NCI-H345 treated with DMSO at 0.1 percent for 48 hours (cell line): ENCODE measurements around the gene CNTN4.

Experiments
- DNase-seq: peaks from one replicate; lab custom pipeline; 2025; ENCODE audit not compliant: unreplicated experiment; lab: John Stamatoyannopoulos, UW

CNTN4 gene

DNA sequence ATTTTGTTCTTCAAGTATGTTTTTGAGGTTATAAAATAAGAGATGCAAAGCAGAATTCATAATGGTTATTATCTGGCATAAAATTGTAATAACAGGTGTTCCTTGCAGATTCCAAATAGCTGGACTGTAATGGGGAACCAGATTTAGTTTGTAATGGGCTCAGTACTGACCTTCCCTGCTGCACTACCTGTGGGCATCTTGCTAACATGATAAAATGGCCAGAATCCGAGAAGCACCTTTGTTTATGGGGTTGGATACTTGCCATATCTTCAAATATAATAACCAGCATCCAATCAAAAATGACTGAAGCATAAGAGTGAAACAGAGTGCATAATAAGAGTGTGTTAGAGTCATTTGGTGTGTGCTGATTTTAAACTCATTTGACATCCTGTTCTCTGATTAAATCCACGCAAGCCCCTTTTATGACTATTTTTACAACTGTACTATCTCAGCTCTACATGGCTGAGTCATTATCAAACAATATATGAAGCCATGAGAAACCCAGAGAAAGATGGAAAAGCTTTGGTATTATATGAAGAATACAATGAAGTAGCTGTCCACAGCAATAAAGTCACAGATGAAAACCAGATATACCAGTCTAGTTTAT, 292.4 kb downstream of the CNTN4 start:
- no peak for DNase-seq

DNA sequence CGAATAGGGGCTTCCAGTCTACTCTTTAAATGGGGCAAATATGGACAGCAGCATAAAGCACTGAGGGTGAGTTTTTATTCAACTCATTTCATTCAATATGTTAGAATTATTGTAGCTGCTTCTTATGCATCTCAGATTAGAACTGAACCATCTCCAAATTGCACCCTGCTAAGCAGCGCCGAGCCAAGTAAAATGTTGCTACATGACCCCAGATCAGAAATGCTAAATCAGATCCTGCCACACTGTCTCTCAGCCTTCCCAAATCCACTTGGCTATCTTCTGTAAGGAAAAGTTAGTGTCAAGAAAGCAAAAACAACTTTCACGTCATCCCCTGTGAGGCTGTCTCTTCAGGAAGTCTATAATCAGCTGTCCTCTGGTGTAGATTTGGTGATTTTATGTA, 293.2 kb downstream of the CNTN4 start:
- no peak for DNase-seq

- no peak for DNase-seq
Measured at GRCh38 chr3:2392981-2393380, 294.3 kb downstream of the CNTN4 start.

GRCh38 chr3:2415083-2415482, 316.4 kb downstream of the CNTN4 start:
- DNase-seq: no peak

GRCh38 chr3:2420919-2421318, 322.3 kb downstream of the CNTN4 start:
- DNase-seq: no peak

- DNase-seq: peak; percentile 51
Measured at GRCh38 chr3:2423143-2423542, 324.5 kb downstream of the CNTN4 start.

GRCh38 chr3:2441558-2441957, 342.9 kb downstream of the CNTN4 start:
- DNase-seq: no peak

DNA sequence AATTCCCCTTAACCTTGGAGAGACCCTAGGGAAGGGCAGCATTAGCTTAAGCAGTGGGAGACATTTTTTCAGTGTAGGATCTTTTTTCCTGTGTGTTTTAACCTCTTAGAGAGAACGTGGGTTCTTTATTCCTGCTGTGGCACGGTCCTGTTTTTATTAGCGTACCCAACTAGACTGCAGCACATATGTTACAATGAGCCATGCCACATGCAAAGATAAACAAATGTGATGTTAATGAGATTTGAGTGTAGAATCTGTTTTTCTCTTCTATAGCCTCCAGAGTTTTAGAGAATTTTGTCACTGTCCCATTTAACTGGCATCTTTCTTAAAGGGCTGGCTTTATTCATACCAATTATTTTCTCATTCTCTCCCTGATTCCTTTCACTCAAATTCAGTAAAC, 347.5 kb downstream of the CNTN4 start:
- no peak for DNase-seq

DNA sequence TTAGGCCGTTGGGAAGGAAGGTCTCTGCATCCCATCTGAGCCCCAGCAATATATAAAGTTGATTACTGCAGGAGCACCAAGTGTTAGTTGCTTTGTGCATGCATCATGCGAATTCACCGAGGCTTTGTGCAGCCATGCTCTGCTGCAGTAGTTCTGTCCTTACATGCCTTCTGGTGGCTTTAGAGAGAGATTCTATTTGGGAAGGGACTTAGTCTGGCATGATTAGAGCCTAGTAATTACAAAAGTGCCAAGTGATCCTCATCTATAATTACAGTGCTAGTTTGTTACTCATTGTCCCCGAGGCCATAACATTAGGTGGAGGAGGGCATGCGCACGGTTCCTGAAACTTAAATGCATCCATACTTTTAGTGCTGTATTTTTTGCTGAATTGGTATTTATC, 353.6 kb downstream of the CNTN4 start:
- DNase-seq: no peak

DNA sequence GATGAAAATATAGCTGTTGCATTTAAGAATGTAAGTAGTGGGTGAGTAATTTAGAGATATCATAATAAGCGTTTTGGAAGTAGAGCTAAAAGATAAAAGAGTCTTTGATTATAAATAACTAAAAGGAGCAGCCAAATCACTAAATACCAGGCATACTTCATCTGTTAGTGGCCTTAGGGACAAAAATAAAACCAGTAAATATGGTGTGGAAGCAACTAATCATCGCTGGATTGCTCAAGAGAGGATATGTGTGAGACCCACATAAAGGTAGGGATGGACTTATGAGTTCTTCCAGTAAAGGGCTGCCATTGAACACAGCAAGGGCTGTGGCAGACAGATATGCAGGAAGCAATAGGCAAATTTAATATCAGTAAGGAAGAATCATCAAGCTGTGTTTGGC, 356.2 kb downstream of the CNTN4 start:
- DNase-seq: no peak

DNA sequence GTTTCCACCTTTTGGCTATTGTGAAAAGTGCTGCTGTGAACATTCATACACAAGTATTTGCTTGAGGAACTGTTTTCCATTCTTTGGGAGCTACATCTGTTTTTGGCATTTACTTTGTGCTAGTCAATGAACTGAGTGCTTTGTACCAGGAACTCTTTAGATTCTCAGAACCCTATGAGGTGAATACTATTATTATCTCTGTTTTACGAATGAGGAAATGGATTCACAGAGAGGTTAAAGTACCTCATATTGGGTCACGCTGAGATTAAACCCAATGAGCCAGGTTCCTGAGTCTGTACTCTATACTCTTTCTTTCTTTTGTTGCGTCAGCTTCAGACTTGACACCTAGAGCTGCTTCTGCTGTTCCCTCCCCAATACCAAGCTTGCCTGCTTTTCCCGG, 358.1 kb downstream of the CNTN4 start:
- DNase-seq: no peak

GRCh38 chr3:2458816-2459215, 360.1 kb downstream of the CNTN4 start:
- no peak for DNase-seq

GRCh38 chr3:2465842-2466241, 367.2 kb downstream of the CNTN4 start:
- no peak for DNase-seq

DNA sequence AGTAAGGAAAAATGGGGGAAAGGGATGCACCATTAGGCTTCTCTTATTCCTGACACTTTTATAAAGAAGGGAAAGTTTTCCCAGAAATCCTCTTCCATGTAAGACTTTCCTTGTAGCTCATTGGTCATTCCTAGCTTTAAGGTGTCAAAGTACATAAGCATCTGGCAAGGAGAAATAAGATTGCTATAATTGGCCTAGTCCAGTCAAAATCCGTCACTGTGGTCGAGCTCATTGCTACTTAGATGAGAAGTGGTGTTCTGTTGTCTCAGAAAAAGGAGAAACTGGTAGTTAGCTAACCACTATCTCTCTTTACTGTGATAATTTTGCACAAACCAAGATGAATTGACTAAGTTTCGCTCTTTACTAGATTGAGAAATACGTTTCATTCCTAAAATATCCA, 370.1 kb downstream of the CNTN4 start:
- DNase-seq: no peak

DNA sequence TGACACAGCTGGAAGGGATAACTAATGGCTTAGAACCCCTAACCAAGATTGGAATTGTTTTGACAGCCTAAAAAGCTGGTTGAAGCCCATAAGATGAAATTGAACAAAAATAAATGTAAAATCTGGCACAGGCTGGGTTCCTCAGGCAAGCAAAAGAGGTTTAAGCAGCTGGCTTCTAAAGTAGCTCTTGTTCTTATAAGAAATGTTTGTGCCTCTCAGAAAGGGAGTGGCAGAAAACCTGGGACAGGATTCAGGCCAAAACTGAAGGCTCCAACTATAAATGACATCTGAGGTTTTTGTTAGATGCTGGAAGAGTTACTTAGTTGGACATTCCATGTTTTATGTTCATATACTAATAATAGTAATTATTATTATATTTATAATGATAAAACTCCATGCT, 378.3 kb downstream of the CNTN4 start:
- no peak for DNase-seq

- DNase-seq: no peak
Measured at GRCh38 chr3:2477620-2478019, 379.0 kb downstream of the CNTN4 start.

GRCh38 chr3:2484162-2485026, 385.7 kb downstream of the CNTN4 start:
- no peak for DNase-seq

DNA sequence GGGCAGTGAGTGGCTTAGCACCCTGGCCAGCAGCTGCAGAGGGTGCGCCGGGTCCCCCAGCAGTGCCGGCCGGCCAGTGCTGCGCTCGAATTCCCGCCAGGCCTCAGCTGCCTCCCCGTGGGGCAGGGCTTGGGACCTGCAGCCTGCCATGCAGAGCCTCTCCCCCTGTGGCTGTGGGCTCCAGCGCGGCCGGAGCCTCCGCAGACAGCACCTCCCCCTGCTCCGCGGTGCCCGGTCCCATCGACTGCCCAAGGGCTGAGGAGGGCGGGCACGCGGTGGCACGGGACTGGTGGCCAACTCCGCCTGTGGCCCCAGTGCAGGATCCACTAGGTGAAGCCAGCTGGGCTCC, 386.3 kb downstream of the CNTN4 start:
- no peak for DNase-seq

GRCh38 chr3:2495746-2496145, 397.1 kb downstream of the CNTN4 start:
- DNase-seq: no peak

GRCh38 chr3:2504912-2505311, 406.2 kb downstream of the CNTN4 start:
- no peak for DNase-seq

GRCh38 chr3:2506776-2507175, 408.1 kb downstream of the CNTN4 start:
- no peak for DNase-seq

DNA sequence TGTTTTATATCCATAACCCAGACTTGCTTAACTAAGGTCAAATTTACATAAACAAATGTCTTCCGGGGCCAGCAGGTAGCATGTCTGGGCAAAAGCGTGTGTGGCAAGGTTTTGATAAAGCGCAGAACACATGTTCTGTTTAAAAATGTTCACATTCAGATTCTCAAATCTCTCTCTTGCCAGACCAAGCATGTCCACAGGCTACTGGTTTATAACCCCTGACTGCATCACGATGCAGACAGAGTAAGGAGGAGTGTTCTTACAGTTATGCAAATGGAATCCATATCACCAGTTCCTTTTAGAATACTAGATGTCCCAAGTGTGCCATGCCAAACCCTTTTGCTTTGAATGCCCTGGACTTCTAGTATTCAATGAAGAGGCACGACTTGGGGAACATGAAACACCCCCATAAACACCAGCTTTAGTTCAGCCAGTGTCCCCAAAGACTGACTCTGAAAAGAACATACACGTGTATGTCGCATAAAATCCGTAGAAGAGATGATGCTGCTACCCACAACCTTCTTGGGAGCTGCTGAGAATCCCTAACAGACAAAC, 412.0 kb downstream of the CNTN4 start:
- no peak for DNase-seq

- peak; percentile 78 for DNase-seq
Measured at GRCh38 chr3:2511356-2511755, 412.7 kb downstream of the CNTN4 start.
